T47D (cell line): ENCODE data around the gene PRDM10.
A peak's percentile ranks its signal among the peaks of the same experiment; 100 is the strongest.

Experiments
- DNase-seq, 2 experiments: peaks; one replicate each; pipeline versions ENCODE4 v3.0.0 to v3.0.0-alpha.2; 2011 to 2012; ENCODE audit warnings: low read depth in 1 of 2, low spot score in 1 of 2
- JUND ChIP-seq: IDR thresholded peaks from 2 replicates; pipeline ENCODE4 v1.6.1; 2012; ENCODE audit warnings: low read depth
- in situ Hi-C: cut with HindIII; loops from 2 replicates; pipeline ENCODE4 v1.10.0; 2016; ENCODE audit warnings: low sequenced_read_pairs, low pct_unique_long_range_greater_than_20kb

Gene PRDM10

DNA sequence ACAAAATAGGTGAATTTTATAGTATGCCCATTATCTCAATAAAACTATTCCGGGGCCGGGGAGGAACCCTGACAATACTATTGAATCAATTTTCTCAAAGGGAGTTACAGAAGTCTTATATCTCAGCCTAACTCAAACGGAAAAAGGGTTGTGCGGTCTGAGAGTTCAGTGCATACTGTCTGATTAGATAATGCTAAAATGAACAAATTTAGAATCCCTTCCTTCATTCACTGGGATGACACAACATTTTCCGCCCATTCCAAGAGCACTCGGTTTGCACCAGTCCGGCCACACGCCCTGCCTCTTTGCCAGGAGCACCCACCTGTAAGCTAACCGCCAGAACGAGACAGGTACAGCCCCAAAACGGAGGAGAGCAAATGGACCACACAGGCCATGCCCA is 57.3 kb downstream of the PRDM10 start:
- in situ Hi-C loops, result no loop called here
- TF ChIP-seq JUND, result no peak
- no peak for DNase-seq

DNA sequence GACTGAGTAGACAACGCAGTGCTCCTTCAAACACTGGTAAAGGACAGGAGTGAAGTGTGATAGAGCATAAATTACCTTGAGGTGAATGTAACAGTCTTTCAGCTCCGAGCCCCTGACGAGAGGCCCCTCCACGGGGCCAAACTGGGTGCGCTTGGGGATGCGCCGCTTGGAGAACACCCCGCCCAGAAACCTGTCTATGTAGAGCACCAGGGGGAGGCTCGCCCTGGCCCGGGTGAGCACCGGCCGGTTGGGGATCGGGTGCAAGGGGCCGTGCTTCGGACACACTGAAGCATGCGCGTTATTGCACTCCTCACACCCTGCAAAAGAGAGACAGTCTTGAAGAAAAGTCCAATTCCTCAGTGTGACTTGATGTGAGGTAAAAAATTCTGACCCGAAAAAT is 57.9 kb downstream of the PRDM10 start:
- no peak for TF ChIP-seq JUND
- in situ Hi-C loops, result no loop called here
- no peak for DNase-seq

DNA sequence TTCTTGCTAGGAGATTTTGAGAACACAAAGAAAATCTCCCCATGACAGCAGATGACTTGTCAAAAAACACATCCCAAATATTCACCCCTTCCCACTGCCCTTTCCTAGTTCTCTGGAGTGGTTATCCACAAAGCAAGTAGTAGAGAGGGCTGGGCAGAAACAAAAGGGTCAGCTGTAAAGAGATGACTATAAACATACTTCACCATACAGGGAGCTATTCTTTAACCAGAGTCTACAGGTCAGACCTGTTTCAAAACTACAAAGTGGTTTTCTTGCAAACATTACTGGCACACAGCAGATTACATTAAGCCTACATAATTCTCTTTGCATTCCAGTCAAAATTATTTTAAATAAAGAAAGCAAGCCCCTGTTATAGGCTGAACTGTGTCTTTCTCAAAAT is 59.6 kb downstream of the PRDM10 start:
- in situ Hi-C loops, result no loop called here
- DNase-seq, result peak; percentile 77 to 79
- no peak for TF ChIP-seq JUND

DNA sequence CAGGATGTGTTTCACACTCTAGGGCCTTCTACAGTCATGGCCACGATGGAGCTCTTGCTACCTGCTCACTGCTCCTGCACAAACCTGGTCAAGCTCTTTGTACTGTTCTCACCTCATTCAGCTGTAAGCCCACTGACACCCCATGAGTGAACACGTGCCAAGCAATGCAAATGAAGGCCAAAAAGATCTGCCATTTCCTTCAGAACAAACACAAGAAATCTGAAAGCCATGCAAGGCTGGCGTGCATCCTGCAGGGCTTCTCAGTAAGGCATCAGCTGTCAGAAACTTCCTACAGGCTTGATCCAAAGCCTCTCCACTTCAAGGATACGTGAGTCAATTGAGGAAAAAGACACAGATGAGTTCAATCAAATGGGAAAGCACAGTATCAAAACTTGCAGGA is 63.1 kb downstream of the PRDM10 start:
- in situ Hi-C loops, result no loop called here
- no peak for TF ChIP-seq JUND
- no peak for DNase-seq

DNA sequence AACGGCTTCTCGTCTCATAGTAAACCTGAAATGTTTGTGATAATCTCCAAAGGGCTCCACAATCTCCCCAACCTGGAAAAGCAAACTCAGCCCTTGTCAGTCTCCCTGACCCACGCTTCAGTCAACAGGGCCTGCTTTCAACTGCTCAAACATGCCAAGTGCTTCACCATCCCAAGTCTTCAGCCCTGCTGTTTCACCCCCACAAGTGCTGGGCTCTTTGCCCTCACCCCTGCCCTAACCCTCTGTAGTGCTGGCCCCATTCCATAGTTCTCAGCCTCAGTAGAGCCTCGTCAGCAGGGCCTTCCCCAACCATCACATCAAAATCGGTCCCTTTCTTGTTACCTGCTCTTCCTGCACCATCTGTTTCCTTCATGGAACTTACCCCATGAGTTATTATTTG is 63.9 kb downstream of the PRDM10 start:
- in situ Hi-C loops, result no loop called here
- no peak for DNase-seq
- TF ChIP-seq JUND, result no peak

DNA sequence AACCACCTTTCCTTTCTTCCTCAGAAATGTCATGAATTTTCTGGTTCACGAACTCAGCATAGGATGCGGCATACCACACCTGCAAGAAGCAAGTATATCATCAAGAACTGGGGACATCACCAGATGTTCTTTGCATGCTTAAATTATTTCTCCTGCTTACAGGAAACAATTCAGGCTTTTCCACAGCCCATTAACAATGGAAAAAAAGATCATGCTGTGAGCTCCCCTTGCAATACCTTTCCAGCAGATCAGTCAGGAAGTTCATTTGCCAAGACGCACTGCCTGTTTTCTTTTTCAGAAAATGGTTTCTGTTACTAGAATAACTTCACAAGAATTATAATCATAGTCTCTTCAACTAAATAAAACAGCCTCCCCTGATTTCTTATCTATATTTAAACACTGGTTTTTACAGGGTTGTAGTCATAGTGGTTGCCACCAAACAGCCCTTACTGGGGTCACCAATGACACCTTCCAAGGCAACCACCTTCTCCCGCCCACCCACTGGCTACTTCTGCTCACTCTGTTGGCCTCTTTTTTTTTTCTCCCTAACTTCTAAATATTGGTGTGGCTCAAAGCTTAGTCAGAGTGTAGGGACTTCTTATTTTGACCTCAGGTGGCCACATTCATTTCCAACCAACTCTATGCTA is 64.9 kb downstream of the PRDM10 start:
- in situ Hi-C loops, result no loop called here
- no peak for DNase-seq

DNA sequence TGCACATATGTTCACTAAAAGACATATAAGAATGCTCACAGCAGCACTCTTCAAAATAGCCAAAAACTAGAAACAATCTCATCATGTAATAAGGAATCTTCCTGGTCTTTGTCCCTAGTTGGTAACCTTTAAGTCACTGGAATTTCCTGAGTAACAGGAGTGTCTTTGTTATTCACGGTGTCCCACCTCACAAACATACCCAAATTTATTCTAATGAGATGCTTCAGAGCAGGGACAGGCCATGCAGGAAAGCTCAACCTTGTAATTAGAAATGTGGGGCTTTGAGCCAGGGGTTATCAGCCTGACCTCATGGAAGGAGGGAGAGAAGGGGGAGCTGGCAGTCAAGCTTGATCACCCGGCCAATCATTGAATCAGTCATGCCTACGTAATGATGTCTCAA is 66.9 kb downstream of the PRDM10 start:
- DNase-seq, result no peak

More for the DNA sequence above, 64.9 kb downstream of the PRDM10 start:
- no peak for TF ChIP-seq JUND

DNA sequence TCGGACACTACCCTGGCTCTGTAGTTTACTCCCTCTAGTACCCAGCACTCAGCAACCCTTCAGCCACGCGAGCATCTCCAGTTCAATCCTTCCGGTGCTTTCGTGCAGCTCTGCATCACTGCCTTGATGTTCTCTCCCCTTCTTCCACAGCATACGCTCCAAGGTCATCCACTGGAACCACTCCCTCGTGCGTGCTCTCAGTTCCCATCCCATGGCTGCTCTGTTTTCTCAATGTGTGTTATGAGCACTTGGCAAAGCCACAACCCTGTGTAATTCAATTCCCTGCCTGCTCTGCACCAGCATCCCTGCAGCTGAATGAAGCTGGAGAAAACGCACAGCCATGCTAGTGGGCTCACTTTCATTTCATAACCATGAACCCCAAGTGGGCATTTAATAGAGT is 68.7 kb downstream of the PRDM10 start:
- no peak for TF ChIP-seq JUND
- in situ Hi-C loops, result no loop called here
- DNase-seq, result no peak

More for the DNA sequence above, 66.9 kb downstream of the PRDM10 start:
- in situ Hi-C loops, result no loop called here
- no peak for TF ChIP-seq JUND

DNA sequence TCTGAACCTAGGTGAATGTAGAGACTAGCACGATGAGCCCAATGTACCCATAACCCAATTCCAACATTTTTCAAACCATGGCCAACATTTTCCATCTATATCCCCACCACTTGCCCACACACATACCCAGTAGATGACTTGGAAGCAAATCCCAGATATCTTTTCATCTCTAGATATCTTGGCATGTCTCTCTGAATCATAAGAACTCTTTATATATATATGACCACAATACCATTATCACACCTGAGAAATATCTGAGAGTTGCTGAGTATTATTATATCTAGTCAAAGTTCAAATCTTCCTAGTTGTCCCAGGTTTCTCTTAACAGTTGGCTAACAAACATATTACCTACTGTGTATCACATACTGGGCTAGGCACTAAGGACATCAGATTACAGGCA is 69.4 kb downstream of the PRDM10 start:
- TF ChIP-seq JUND, result no peak
- in situ Hi-C loops, result no loop called here

DNA sequence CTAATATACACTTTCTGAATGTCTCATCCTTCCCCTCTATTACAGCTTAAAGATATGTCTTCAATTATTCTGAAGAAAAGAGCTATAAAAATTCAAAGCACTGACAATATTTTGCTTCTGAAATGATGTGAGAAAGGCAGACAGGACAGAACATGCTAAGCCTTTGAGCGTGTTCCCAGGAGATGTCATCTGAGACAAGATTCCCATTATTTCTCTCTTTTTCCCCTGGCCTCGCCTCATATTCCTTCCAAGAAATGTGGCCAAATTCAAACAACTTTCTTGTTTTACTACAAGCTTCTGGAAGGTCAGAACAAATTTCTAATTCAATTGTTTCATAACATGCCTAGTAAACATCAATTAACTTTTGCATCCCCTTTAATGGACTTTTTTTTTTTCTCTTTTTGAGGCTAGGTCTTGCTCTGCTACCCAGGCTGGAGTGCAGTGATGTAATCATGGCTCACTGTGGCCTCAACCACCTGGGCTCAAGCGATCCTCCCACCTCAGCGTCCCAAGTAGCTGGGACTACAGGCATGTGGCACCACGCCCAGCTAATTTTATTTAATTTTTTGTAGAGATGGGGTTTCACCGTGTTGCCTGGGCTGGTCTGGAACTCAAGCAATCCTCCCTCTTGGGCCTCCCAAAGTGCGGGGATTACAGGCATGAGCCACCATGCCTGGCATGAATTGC is 70.1 kb downstream of the PRDM10 start:
- DNase-seq, result no peak
- in situ Hi-C loops, result no loop called here
- no peak for TF ChIP-seq JUND

More for the DNA sequence above, 69.4 kb downstream of the PRDM10 start:
- DNase-seq, result no peak

DNA sequence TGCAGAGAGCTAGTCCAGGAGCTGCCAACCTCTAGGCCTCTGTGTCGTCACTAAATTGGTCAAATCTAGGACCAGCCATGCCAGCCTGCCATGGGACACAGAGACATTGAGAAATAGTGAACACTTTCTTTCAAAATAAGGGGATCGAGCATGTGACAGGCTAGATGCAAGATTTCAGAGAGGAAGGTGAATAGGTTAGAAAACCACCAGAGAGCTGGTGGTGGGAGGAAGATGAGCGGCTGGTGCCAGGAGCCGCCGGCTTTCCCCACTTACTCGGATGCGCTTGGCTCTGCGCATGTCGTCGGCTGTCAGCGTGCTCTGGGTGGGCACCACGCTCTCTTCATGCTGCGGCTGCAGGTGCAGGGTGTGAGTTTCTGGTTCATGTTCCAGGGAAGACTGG is 71.9 kb downstream of the PRDM10 start:
- in situ Hi-C loops, result no loop called here
- no peak for DNase-seq
- TF ChIP-seq JUND, result no peak

DNA sequence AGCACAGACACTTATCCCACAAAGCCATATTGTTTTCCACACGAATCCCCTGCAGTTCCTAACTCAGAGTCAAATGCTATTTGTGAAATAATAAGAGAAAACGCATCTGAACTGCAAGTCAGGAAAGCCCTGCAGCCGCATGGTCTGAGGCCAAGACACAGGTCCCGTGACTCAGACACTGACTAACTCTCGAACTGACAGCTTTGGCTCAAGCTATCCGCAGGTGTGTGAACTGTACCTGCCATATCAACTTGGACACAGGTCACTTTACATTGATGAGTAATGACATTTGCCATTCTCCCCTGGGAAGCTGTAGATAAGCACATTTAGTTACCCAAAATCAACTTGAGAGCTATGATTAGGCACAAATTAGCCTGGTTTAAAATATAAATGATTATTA is 72.3 kb downstream of the PRDM10 start:
- no peak for TF ChIP-seq JUND
- in situ Hi-C loops, result no loop called here
- DNase-seq, result no peak

DNA sequence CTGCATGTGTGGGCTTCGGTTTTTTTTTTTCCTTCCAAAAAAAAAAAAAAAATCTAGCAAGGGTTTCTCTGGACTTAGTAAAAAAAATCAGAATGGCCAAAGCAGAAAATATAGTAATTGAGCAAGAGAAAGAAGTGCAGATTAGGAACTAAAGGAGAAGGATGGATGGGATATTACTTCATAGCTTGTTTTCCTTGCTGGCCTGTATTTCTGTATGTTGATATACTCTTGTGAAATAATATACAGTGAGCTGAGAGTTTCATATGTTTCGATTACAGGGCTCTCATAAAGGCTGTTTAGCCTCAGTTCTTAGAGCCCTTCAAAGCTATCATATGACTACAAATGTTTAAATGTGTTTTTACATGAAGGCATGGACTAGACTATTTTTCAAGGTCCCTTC is 72.9 kb downstream of the PRDM10 start:
- no peak for TF ChIP-seq JUND
- in situ Hi-C loops, result no loop called here
- DNase-seq, result no peak
